Fibroblast of lung (primary cell): ENCODE data around the gene TRAPPC2L. TPM values are rescaled to one million over a fixed set of nuclear protein-coding genes. Genes with fewer than 3 reads are reported as not detected.

Experiments
- DNase-seq, 2 donors: peaks; one replicate each; pipeline versions ENCODE4 v3.0.0 to v3.0.0-alpha.2; 2010; ENCODE audit warnings: low read depth in 2 of 2
- H2AFZ ChIP-seq: 2 replicates; pipeline ENCODE4 v1.5.1; 2012; ENCODE audit warnings: low read length, control low read depth, inconsistent platforms
- H3K27ac ChIP-seq: 2 replicates; pipeline ENCODE4 v1.5.1; 2011; ENCODE audit warnings: low read length, control low read depth; ENCODE audit not compliant: insufficient read depth
- H3K27me3 ChIP-seq: 2 replicates; pipeline ENCODE4 v1.5.1; 2011; ENCODE audit warnings: mild to moderate bottlenecking, low read length; ENCODE audit not compliant: control insufficient read depth, insufficient read depth
- H3K36me3 ChIP-seq: 2 replicates; pipeline ENCODE4 v1.5.1; 2011; ENCODE audit warnings: low read length; ENCODE audit not compliant: control insufficient read depth, insufficient read depth
- H3K4me1 ChIP-seq: 2 replicates; pipeline ENCODE4 v1.5.1; 2011; ENCODE audit warnings: low read length; ENCODE audit not compliant: control insufficient read depth, insufficient read depth; ENCODE audit errors: extremely low read depth
- H3K4me2 ChIP-seq: 2 replicates; pipeline ENCODE4 v1.5.1; 2011; ENCODE audit warnings: low read length, control low read depth; ENCODE audit not compliant: insufficient read depth; ENCODE audit errors: extremely low read depth
- H3K4me3 ChIP-seq, 4 experiments: fragments of 200-600 bp in 1 of 4; sonication (generic) in 1 of 4; replicated peaks in 1 of 4; 2 replicates each; pipeline ENCODE4 v1.5.1; 2011 to 2016; ENCODE audit warnings: low read length in 4 of 4, low read depth in 3 of 4, mild to moderate bottlenecking in 3 of 4, control low read depth in 2 of 4, inconsistent platforms in 1 of 4, mixed read lengths in 1 of 4; ENCODE audit not compliant: insufficient read depth in 1 of 4; ENCODE audit errors: control extremely low read depth in 1 of 4
- H3K79me2 ChIP-seq: 2 replicates; pipeline ENCODE4 v1.5.1; 2012; ENCODE audit warnings: mild to moderate bottlenecking, low read length, inconsistent platforms; ENCODE audit not compliant: control insufficient read depth, insufficient read depth
- H3K9ac ChIP-seq: 2 replicates; pipeline ENCODE4 v1.5.1; 2011; ENCODE audit warnings: mild to moderate bottlenecking, low read length, control low read depth; ENCODE audit not compliant: insufficient read depth
- H3K9me3 ChIP-seq: 2 replicates; pipeline ENCODE4 v1.5.1; 2012; ENCODE audit warnings: low read depth, low read length; ENCODE audit not compliant: control insufficient read depth, insufficient read depth
- H4K20me1 ChIP-seq: 2 replicates; pipeline ENCODE4 v1.5.1; 2011; ENCODE audit warnings: low read length; ENCODE audit not compliant: control insufficient read depth, insufficient read depth; ENCODE audit errors: extremely low read depth
- CTCF ChIP-seq, 2 donors: IDR thresholded peaks in 1 of 2; conservative IDR thresholded peaks in 1 of 2; 1 replicate in 1 of 2; 2 replicates in 1 of 2; pipeline ENCODE4 v1.5.1; 2011 to 2012; ENCODE audit warnings: low read length in 2 of 2, control low read depth in 1 of 2, inconsistent platforms in 1 of 2, low read depth in 1 of 2, mild to moderate bottlenecking in 1 of 2
- EZH2 ChIP-seq: IDR thresholded peaks from 2 replicates; pipeline ENCODE4 v1.5.1; 2012; ENCODE audit warnings: low read length, control low read depth, mild to moderate bottlenecking; ENCODE audit errors: missing control alignments
- polyA plus RNA-seq, 2 donors: library from polyadenylated mRNA; depleted of rRNA in 1 of 2; stranded (reverse) in 1 of 2; unstranded in 1 of 2; fragments of >200 nt; gene quantifications; 2 replicates each; pipeline ENCODE4 v1.2.1, GENCODE V29; 2011 to 2012; ENCODE audit warnings: missing spikeins in 1 of 2
- total RNA-seq: library from RNA; depleted of rRNA; stranded (reverse); fragments of >200 nt; gene quantifications from 2 replicates; pipeline ENCODE4 v1.2.1, GENCODE V29; 2014

TRAPPC2L gene
- total and polyA plus RNA-seq, 2 donors (not counting 1 experiment from before 2014, with no cell fraction given), result 47.7 to 63.7 TPM

DNA sequence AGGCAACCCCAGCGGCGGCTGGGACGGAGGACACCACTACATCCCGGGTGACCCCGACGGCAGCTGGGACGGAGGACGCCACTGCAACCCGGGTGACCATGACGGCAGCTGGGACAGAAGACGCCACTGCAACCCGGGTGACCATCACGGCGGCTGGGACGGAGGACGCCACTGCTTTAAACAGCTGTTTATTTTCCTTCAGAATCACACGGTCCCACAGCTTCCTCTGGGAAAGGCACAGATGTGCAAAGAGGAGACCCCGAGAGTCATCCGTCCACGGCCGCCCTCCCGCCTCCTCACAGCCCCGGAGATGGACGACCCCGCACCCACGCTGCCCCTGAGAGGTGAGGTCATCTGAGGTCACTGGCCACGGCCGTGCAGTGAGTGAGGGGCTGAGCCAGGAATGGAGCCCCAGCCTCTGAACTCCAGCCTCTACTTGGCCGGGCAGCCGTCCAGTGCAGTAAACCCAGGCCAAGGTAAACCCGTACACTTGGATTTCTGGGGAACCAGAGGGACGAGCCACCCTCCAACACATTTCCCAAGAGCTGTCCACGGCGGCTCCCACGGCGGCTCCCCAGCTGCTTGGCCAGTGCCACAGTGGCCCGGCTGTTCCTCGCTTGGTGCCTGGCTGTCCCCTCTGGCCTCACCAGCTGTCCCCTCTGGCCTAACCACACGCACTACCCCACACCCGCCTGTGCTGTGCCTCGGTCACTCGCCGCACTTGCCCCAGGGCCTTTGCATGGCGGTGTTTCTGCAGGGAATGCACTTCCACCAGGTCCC is 52.7 kb downstream of the TRAPPC2L start:
- no peak overlapping the region for H3K4me3 ChIP-seq
- H3K36me3 ChIP-seq, result no peaks in the 10 kb centered on the region
- no peaks in the 10 kb centered on the region for H3K9me3 ChIP-seq
- no peak for TF ChIP-seq CTCF (conservative IDR thresholded peaks at IDR 0.05 in 1 of 2, IDR thresholded peaks at IDR 0.05 in 1 of 2; ENCODE audit: low read depth in 1 of 2, low read length in 2 of 2)
- TF ChIP-seq EZH2, result peak; percentile 37
- H3K4me2 ChIP-seq, result no peak overlapping the region
- H3K79me2 ChIP-seq, result no peaks in the 10 kb centered on the region
- peaks cover 17% of the 10 kb centered on the region for H3K27me3 ChIP-seq
- no peak for DNase-seq
- H3K4me1 ChIP-seq, result no peaks in the 10 kb centered on the region
- no peaks in the 10 kb centered on the region for H4K20me1 ChIP-seq
- H3K27ac ChIP-seq, result no peak overlapping the region
- no peak overlapping the region for H3K9ac ChIP-seq
- no peak overlapping the region for H2AFZ ChIP-seq

DNA sequence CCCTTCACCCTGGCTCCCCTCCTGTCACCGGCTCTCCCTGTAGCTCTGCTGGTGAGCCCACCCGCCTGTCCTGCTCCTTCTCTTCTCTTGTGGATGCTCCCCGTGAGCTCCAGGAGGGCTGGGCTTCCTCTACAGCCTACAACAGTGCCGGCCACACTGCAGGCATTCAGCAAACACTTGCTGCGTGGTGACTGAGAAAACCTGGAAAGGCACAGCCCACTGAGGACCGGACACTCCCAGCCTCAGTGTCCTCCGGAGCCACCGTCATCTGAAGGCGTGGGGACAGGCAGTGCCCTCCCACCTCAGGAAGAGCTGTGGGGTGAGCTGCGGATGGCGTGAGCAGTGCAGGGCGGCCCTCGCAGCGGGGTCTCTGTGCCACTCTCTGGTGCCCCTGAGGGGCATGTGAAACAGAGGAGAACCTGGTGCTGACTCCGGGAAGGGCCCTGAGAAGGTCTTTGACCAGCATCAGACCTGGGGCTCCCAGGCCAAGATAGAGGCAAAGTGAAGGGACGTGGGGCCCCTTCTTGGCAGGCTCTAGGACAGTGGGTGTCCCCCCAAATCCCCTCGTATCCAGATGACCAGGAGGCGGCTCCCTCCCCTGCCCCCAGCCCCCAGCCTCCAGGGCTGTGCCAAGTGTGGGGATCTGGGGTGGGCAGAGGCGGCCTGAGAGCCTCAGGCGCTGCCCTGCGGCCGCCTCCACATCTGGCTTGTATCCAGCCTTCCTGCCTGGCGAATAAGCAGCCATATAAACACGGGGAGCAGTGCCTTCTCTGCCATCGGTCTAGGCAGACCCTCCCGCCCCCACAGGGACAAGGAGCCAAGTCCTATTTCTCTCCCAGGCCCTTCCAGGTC is 53.6 kb downstream of the TRAPPC2L start:
- no peak for TF ChIP-seq CTCF (conservative IDR thresholded peaks at IDR 0.05 in 1 of 2, IDR thresholded peaks at IDR 0.05 in 1 of 2; ENCODE audit: low read depth in 1 of 2, low read length in 2 of 2)
- TF ChIP-seq EZH2, result no peak
- no peak overlapping the region for H3K4me2 ChIP-seq
- H2AFZ ChIP-seq, result no peak overlapping the region
- no peaks in the 10 kb centered on the region for H3K4me1 ChIP-seq
- H3K36me3 ChIP-seq, result no peaks in the 10 kb centered on the region
- no peak overlapping the region for H3K27ac ChIP-seq
- H3K79me2 ChIP-seq, result no peaks in the 10 kb centered on the region
- H3K9ac ChIP-seq, result no peak overlapping the region
- H4K20me1 ChIP-seq, result no peaks in the 10 kb centered on the region
- H3K4me3 ChIP-seq, result no peak overlapping the region
- H3K27me3 ChIP-seq, result peaks cover 17% of the 10 kb centered on the region
- DNase-seq, result peak; percentile 5 to 10
- H3K9me3 ChIP-seq, result no peaks in the 10 kb centered on the region
